GM19023 (cell line): Measurements from ENCODE around the gene LCP1.

ENCODE experiments used
- ATAC-seq: cut with Tn5 transposase; IDR thresholded peaks from one replicate; pipeline ENCODE4 v1.9.1; 2021; ENCODE audit warnings: mild to moderate bottlenecking, moderate library complexity; ENCODE audit not compliant: unreplicated experiment

Gene LCP1

DNA sequence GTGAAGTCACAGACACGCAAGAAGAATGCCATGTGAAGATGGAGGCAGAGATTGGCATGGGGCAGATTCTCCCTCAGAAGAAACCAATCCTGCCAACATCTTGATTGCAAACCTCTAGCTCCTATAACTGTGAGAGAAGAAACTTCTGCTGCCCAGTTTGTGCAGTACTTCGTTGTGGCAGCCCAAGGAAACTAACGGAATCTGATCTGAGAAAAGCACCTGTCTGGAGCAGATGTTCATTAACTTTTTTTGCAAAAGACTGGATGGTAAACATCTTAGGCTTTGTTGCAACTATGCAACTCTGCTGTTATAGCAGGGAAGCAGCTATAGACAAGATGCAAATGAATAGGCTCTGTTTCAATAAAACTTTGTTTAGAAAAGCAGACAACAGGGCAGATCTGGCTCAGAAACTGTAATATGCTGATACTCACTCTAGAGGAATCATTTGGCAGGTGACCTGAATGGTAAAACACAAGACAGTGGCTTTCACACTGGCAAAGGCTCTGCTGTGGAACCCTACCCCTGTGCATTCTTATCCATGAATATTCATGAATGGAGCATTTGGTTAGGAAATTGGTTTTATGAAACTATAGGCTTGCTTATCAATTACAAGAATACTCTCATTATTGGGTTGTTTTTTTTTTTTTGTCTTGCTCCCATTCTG lies 51.9 kb downstream of the LCP1 start:
- ATAC-seq = no peak

DNA sequence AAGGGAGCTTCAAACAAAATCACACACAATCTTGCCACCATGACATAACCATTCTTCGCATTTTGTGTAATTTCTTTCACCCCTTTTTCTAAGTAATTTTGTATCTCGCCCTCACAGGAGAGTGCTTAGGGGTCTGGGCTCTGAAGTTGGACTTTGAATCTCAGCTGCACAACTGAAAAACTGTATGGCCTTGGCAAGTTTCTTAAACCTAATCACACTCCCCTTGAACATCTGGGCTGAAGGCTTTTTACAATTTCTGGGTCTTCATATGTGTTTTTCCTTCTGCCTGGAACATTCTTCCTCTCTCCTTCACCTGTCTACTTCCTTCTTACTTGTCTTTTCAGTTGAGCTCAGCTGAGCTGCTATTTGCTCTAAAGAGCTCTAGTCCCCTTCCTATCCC lies 52.9 kb downstream of the LCP1 start:
- no peak for ATAC-seq

GRCh38 chr13:46127358-46128023 lies 54.5 kb downstream of the LCP1 start:
- ATAC-seq = no peak

DNA sequence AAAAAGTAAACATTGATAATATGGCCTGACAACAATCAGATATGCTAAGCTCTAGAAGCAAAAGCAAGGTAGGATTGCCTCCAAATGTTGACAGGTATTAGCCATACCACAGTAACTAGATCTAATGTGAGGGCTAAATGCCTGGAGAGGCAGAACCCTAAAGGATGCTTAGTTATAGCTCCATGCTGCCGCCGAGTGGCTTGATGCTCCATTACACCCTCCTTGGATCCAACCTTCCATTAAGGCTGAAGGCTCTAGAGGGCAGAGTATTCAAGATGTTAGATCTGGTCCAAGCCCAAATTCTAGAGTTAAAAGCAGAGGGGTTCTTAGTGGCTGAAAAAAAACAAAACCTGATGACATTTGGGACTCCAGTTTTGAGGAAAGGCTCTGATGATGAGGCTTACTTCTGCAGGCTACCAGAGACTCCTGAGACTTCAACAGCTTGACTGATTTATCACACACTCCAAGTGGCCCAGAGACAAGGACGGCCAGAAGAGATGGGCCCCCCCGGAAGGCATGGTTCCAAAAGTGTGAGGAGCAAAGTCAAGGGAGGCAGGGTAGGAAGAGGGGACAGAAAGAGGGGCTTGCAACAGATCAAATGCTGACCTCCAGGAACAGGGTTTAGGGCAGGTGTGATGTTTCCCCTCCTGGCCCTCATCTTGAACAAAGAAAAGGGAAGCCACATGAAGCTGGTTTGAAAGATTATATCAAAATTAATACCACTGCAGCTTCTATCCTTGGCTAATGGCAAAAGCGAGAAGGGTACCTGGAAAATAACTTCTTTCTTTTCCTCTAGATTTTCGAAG lies 55.2 kb downstream of the LCP1 start:
- ATAC-seq = peak; percentile 61

DNA sequence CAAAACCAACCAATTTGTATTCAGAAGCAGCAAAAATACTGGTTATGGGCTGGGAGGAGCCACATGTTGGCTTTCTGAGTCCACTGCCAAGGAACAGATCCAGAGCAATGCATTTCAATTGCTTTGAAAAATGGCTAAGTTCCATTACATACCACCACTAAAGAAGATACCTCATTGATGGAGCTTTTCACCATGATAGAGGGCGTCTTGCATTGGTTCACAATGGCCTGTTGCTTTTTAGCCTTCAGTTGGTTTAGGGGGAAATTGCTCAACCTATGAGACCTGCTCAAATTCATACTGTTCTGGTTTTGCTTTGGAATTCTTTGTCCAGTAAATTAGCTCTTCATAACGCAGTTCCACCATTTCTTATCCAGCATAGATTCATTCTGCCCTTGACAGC lies 55.9 kb downstream of the LCP1 start:
- no peak for ATAC-seq

DNA sequence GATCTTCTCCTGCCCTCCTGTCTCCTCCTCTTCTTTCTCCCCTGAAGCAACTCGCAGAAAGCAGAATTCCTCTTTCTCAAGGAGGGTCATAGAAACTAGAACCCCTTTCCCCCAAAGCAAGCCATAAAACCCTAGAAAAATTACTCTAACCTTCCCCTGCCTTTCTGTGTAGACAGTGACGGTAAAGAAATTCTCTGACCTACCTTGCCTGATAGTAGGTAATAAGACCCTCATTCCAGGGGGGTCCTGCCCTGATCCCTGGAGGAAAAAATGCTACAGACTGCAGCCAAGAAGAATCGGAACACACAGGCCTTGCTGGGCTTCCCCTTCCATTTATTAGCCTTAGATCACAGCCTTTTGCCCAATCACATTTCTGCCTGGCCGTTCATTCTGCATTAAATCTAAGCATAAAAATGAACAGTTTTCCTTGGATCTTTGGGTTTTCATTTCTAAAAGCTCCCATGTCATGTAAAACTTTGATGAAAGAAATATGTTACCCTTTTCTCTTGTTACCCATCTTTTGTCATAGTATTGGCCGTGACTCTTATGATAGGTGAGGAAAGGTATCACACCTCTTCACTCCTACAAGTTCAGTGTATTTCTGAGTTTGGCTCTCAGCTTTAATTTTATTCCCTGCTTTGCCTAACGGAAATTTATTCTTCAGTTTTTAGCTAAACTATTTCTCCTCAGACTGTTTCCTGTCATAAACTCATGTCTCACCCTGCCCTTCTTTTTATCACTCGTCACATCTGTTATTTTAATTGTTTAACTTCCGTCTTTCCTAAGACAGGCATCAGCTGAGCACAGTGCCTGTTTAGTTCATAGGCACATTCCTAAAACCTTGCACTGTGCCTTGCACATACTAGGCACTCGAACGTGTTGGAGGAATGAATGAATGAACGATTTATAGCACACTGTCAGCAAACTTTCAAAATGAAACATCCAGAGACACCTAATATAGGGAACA lies 56.7 kb downstream of the LCP1 start:
- ATAC-seq = no peak

- no peak for ATAC-seq
Measured at GRCh38 chr13:46124531-46124966, 57.4 kb downstream of the LCP1 start.

- no peak for ATAC-seq
Measured at GRCh38 chr13:46122304-46122703, 59.7 kb downstream of the LCP1 start.

GRCh38 chr13:46121597-46122163 lies 60.3 kb downstream of the LCP1 start:
- ATAC-seq = no peak

DNA sequence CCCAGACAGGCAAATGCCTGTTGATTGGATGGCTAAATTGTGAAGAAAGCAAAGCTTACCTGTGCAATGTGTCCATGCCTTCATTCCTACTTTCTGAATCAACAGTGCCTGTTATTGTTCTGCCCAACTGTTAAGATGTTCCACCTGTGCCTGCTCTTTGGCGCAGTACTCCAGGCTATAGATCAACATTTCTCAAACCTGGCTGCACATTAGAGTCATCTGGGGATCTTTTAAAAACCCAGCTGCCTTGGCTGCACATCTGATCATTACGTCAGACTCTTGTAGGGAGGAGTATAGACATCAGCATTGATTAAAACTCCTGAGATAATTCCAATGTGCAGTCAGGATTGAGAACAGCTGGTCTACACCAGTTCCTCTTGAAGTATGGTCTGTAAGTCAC lies 60.9 kb downstream of the LCP1 start:
- no peak for ATAC-seq

- no peak for ATAC-seq
Measured at GRCh38 chr13:46119883-46120614, 61.9 kb downstream of the LCP1 start.

GRCh38 chr13:46116653-46117502 lies 65.1 kb downstream of the LCP1 start:
- ATAC-seq = no peak

DNA sequence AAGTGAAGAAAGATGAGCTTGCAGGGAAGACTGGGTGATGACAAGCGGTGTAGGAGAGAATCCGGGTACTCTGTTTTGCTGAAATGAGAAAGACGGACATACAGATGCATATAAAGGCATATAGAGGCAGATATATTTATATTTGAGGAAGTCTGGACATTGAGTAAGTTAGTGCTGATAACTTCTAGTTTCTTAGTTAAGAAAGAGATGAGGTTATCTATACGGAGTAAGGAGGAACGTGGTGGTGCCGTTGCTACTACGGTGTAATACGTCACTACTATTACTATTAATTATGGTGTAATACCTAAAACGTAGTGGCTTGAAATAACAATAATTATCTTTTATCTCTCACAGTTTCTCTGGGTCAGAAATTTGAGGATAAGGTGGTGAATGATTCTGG lies 67.4 kb downstream of the LCP1 start:
- no peak for ATAC-seq

DNA sequence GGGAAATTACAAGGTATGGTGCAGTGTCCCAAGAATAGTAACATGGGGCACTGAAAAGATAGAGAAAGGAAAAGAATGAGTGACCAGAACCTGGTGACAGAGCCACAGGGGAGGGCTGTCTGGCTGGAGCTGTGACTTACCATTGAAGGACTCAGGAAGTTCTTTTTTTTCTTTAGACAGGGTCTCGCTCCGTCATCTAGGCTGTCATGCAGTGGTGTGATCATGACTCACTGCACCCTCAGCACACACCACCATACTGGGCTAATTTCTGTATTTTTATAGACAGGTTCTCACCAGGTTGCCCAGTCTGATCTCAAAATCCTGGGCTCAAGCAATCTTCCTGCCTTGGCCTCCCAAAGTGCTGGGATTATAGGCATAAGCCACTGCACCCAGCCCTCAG lies 68.4 kb downstream of the LCP1 start:
- ATAC-seq = no peak

DNA sequence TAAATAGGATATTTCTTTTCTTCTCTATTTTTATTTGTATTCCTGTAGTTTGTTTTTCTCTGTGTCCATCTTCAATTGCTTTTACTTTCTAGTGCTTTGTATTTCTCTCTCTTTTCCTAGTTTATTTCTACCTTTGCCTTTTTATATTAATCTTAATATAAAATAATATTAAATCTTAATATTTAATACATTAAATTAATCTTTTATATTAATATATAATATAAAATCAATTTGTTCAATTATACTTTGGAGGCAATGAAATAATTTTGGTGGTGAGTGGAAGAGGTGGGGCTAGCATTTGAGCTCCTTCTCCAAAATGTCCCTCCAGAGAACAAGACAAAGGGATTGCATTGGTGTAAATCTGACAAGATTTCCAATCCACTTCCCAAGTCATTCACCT lies 70.8 kb downstream of the LCP1 start:
- no peak for ATAC-seq

- ATAC-seq = no peak
Measured at GRCh38 chr13:46109451-46109850, 72.5 kb downstream of the LCP1 start.

DNA sequence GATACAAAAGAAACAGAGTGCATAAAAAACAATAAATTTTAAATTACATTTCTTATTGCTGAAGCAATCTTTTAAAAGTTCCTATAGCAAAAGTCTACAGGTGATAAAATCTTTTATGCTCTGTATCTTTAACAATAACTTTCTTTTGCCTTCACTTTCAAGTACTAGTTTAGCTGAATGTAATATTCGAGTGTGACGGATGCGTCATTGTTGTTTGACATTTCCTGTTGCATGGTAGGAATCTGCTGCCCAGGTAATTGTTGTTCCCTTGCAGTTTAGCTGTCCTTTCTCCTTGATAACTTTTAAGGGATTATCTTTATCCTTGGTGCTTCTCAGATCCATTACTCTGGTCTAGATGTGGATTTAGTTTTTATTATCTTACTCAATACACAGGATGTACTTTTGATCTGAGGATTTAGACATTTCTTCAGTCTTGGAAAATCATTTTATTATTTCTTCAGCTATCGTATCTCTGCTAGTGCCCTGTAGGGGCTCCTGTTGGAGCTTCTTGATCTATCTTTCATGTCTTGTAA lies 75.1 kb downstream of the LCP1 start:
- no peak for ATAC-seq

DNA sequence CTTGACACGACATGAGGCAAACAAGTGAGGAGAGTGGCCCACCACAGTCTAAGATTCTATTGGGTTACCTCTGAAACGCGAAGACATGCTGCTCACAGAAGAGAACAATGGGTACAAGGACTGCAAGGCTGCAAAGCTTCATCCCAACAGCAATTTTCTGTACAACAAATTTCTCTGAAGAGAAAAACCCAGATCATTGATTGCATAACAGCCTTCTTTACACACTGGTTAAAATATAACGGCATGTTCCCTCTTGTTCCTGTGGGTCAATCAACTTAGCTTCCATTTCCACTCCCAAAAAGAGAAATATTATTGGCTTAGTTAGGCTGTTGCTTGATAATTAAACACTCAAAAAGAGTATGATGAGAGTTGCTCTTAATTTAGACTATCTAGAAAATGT lies 77.1 kb downstream of the LCP1 start, which contains the start of gene CPB2:
Gene CPB2 (minus strand): TSS at position 166 of the 400 bp plus-strand sequence. CDS start 24 bp downstream, at position 142.
- ATAC-seq = no peak
